ENCODE results near the gene TXNRD2.

TXNRD2 gene

GRCh38 chr22:19941365-19942082 is at the start of gene TXNRD2, which contains the start of gene COMT:
Gene TXNRD2, minus strand, starts transcription at chr22:19941818. Its CDS starts 15 bp downstream, at chr22:19941803.
Gene COMT, plus strand, starts transcription at chr22:19941772. Its CDS starts 20,755 bp downstream, at chr22:19962527.
- DNase-seq = peak; percentile 13 to 38

GRCh38 chr22:19991395-19991644 is 49.7 kb upstream of the TXNRD2 start:
- no peak for DNase-seq

- DNase-seq = no peak
Measured at GRCh38 chr22:19990609-19991394, 49.2 kb upstream of the TXNRD2 start.

GRCh38 chr22:19990188-19990587 is 48.6 kb upstream of the TXNRD2 start:
- DNase-seq = no peak

GRCh38 chr22:19989725-19990067 is 48.1 kb upstream of the TXNRD2 start:
- DNase-seq = no peak

GRCh38 chr22:19988965-19989724 is 47.5 kb upstream of the TXNRD2 start:
- DNase-seq = no peak

- DNase-seq = no peak
Measured at GRCh38 chr22:19988331-19988808, 46.8 kb upstream of the TXNRD2 start.

- no peak for DNase-seq
Measured at GRCh38 chr22:19987394-19988306, 46.0 kb upstream of the TXNRD2 start.

GRCh38 chr22:19986410-19987341 is 45.1 kb upstream of the TXNRD2 start:
- peak; percentile 21 to 40 for DNase-seq

- DNase-seq = no peak
Measured at GRCh38 chr22:19986011-19986409, 44.4 kb upstream of the TXNRD2 start.

- no peak for DNase-seq
Measured at GRCh38 chr22:19984851-19985811, 43.5 kb upstream of the TXNRD2 start.

GRCh38 chr22:19984201-19984753 is 42.7 kb upstream of the TXNRD2 start:
- DNase-seq = no peak

- no peak for DNase-seq
Measured at GRCh38 chr22:19983741-19984140, 42.1 kb upstream of the TXNRD2 start.

- no peak for DNase-seq
Measured at GRCh38 chr22:19982991-19983578, 41.5 kb upstream of the TXNRD2 start.

GRCh38 chr22:19981961-19982920 is 40.6 kb upstream of the TXNRD2 start:
- no peak for DNase-seq

GRCh38 chr22:19981171-19981960 is 39.7 kb upstream of the TXNRD2 start:
- DNase-seq = no peak

- no peak for DNase-seq
Measured at GRCh38 chr22:19980766-19981165, 39.1 kb upstream of the TXNRD2 start.

Measured in bone marrow (tissue), 2 donors.